Endothelial cell of umbilical vein (primary cell): ENCODE data around the gene POLR3C. TPM values are rescaled to one million over a fixed set of nuclear protein-coding genes. Genes with fewer than 3 reads are reported as not detected.
A peak's percentile ranks its signal among the peaks of the same experiment; 100 is the strongest.

ENCODE experiments used
- BruUV-seq: library from RNA; stranded (reverse); fragments of 400-500 nt; replicated peaks from 2 replicates; lab custom pipeline; 2021; lab: Mats Ljungman, UMichigan
- CTCF ChIA-PET: fragments of 300-600, 350-600 bp; sonication (Branson Sonifier 250); formaldehyde crosslinking; loops from one replicate; lab custom pipeline; 2021; ENCODE audit warnings: antibody characterized with exemption, inconsistent platforms; lab: Charles Lee
- POLR2A ChIA-PET: fragments of 300-600, 350-600 bp; sonication (Branson Sonifier 250); formaldehyde crosslinking; loops from one replicate; lab custom pipeline; 2021; ENCODE audit warnings: antibody characterized with exemption, inconsistent platforms; lab: Charles Lee
- DNase-seq: peaks from one replicate; pipeline ENCODE4 v3.0.0-alpha.2; 2011; ENCODE audit warnings: low read depth, low spot score
- FAIRE-seq: peaks from 2 replicates; lab custom pipeline; 2011; peaks lifted over from hg19 to GRCh38; lab: Jason Lieb, UNC
- H2AFZ ChIP-seq: 2 replicates; pipeline ENCODE4 v1.6.0; 2012; ENCODE audit warnings: low read depth, low read length, control low read depth, inconsistent platforms
- H3K27ac ChIP-seq: 2 replicates; pipeline ENCODE4 v1.5.1; 2011; ENCODE audit warnings: low read depth, mild to moderate bottlenecking, control low read depth, low read length, moderate library complexity; ENCODE audit not compliant: insufficient read depth
- H3K27me3 ChIP-seq, 2 experiments: 2 replicates each; pipeline versions ENCODE4 v1.6.0 to v1.6.1; 2011; ENCODE audit warnings: low read length in 2 of 2, mixed read lengths in 1 of 2; ENCODE audit not compliant: control insufficient read depth in 2 of 2, insufficient read depth in 2 of 2
- H3K36me3 ChIP-seq, 2 experiments: 2 replicates in 1 of 2; 3 replicates in 1 of 2; pipeline ENCODE4 v1.5.1; 2011; ENCODE audit warnings: low read length in 2 of 2, mild to moderate bottlenecking in 1 of 2, moderate library complexity in 1 of 2; ENCODE audit not compliant: control insufficient read depth in 2 of 2, insufficient read depth in 2 of 2; ENCODE audit errors: extremely low read depth in 1 of 2
- H3K4me1 ChIP-seq: 3 replicates; pipeline ENCODE4 v1.5.1; 2011; ENCODE audit warnings: mild to moderate bottlenecking, low read length; ENCODE audit not compliant: control insufficient read depth, insufficient read depth; ENCODE audit errors: extremely low read depth
- H3K4me2 ChIP-seq: 2 replicates; pipeline ENCODE4 v1.6.1; 2011; ENCODE audit warnings: low read length, control low read depth, mixed read lengths; ENCODE audit not compliant: insufficient read depth
- H3K4me3 ChIP-seq, 3 experiments: fragments of 200-600 bp in 1 of 3; sonication (generic), shearing (Covaris generic) in 1 of 3; replicated peaks in 1 of 3; 2 replicates each; pipeline ENCODE4 v1.5.1; 2011 to 2016; ENCODE audit warnings: control low read depth in 3 of 3, low read length in 3 of 3, mild to moderate bottlenecking in 2 of 3, inconsistent platforms in 1 of 3, low read depth in 1 of 3, moderate library complexity in 1 of 3; ENCODE audit not compliant: insufficient read depth in 1 of 3
- H3K79me2 ChIP-seq: 2 replicates; pipeline ENCODE4 v1.6.0; 2012; ENCODE audit warnings: low read length, inconsistent platforms; ENCODE audit not compliant: control insufficient read depth, insufficient read depth
- H3K9ac ChIP-seq: replicated peaks from 2 replicates; pipeline ENCODE3; 2011; ENCODE audit warnings: low read length, control low read depth; ENCODE audit not compliant: insufficient read depth; ENCODE audit errors: extremely low read depth
- H3K9me1 ChIP-seq: replicated peaks from 3 replicates; pipeline ENCODE4 v1.6.0; 2011; ENCODE audit warnings: mild to moderate bottlenecking, low read length; ENCODE audit not compliant: control insufficient read depth, insufficient read depth; ENCODE audit errors: extremely low read depth
- H3K9me3 ChIP-seq: replicated peaks from 2 replicates; pipeline ENCODE4 v1.5.1; 2012; ENCODE audit warnings: low read length, inconsistent platforms; ENCODE audit not compliant: control insufficient read depth, insufficient read depth
- H4K20me1 ChIP-seq: replicated peaks from 2 replicates; pipeline ENCODE3; 2011; ENCODE audit warnings: mild to moderate bottlenecking, low read length; ENCODE audit not compliant: control insufficient read depth, insufficient read depth; ENCODE audit errors: extremely low read depth
- EZH2 ChIP-seq: IDR thresholded peaks from 2 replicates; pipeline ENCODE4 v1.6.1; 2012; ENCODE audit warnings: borderline replicate concordance, low read depth, mild to moderate bottlenecking, moderate library complexity, low read length, inconsistent platforms; ENCODE audit not compliant: severe bottlenecking
- FOS ChIP-seq: IDR thresholded peaks from 2 replicates; pipeline ENCODE4 v1.6.1; 2011; ENCODE audit warnings: mild to moderate bottlenecking, low read length, moderate library complexity, borderline replicate concordance; ENCODE audit not compliant: insufficient read depth
- GATA2 ChIP-seq: IDR thresholded peaks from 2 replicates; pipeline ENCODE4 v1.7.0; 2011; ENCODE audit warnings: low read depth, mild to moderate bottlenecking, moderate library complexity, mixed read lengths, low read length; ENCODE audit not compliant: insufficient read length, insufficient read depth
- JUN ChIP-seq: IDR thresholded peaks from 2 replicates; pipeline ENCODE4 v1.6.1; 2011; ENCODE audit warnings: borderline replicate concordance, low read depth; ENCODE audit not compliant: insufficient read length, insufficient read depth
- POLR2AphosphoS5 ChIP-seq: IDR thresholded peaks from 2 replicates; pipeline ENCODE4 v1.6.1; 2012; ENCODE audit warnings: low read depth, mild to moderate bottlenecking, control low read depth, low read length, moderate library complexity; ENCODE audit not compliant: insufficient read depth
- dilution Hi-C: fragments of 300-500 bp; cut with MboI; formaldehyde crosslinking; loops from one replicate; pipeline ENCODE4 v1.15.0; 2019; ENCODE audit warnings: low sequenced_read_pairs; ENCODE audit not compliant: extremely low pct_ligation_motif_present
- intact Hi-C: fragments of 100-400 bp; cut with micrococcal nuclease; formaldehyde crosslinking; loops from one replicate; pipeline ENCODE4 v1.10.0; 2022
- polyA plus RNA-seq, 4 experiments: library from polyadenylated mRNA; depleted of rRNA in 3 of 4; stranded (reverse) in 3 of 4; unstranded in 1 of 4; fragments of >200 nt; gene quantifications; 2 replicates each; pipeline versions ENCODE4 v1.2.1 to v1.2.3, GENCODE V29; 2011 to 2012; ENCODE audit warnings: missing spikeins in 1 of 4
- total RNA-seq: library from RNA; stranded (reverse); gene quantifications from 2 replicates; pipeline ENCODE4 v1.2.3, GENCODE V29; 2021

POLR3C gene
- total and polyA plus RNA-seq, 2 donors (not counting 3 experiments of a cell fraction or from before 2014, with no cell fraction given), result 28.4 to 30.4 TPM

- Histone ChIP-seq H3K79me2 (peaks cover 26% of the 10 kb centered on the region), H3K4me3 (no peak overlapping the region), H3K27me3 (no peaks in the 10 kb centered on the region), H3K9me3 (no peaks in the 10 kb centered on the region), H3K4me2 (peak overlapping the region; percentile 71), H3K4me1 (peaks cover 13% of the 10 kb centered on the region), H2AFZ (no peak overlapping the region), H3K9me1 (no peaks in the 10 kb centered on the region), H3K27ac (no peak overlapping the region), H3K36me3 (peaks cover 23 to 36% of the 10 kb centered on the region in 2 experiments), H4K20me1 (no peaks in the 10 kb centered on the region), H3K9ac (no peak overlapping the region)
- CTCF ChIA-PET, result interaction anchor here (0.9 to 6.2 kb wide), 13 partner anchors 9 to 209 kb away, joined by 3 to 69 read pairs (median 4); partner anchors contain the start of genes ITGA10 and NUDT17
- no TSS peak for BruUV-seq
- intact Hi-C loops (loop anchor here (10.0 kb wide), 1 partner anchor 71 kb away; no protein-coding TSS in a partner anchor), dilution Hi-C loops (no loop called here)
- FAIRE-seq, result no peak
- POLR2A ChIA-PET, result interaction anchor here (1.7 kb wide), 1 partner anchor 33 kb away, joined by 4 read pairs; the partner anchor contains the start of gene PIAS3
- DNase-seq, result no peak
- no peak for TF ChIP-seq EZH2
- TF ChIP-seq GATA2, result peak; percentile 54
- no peak for TF ChIP-seq POLR2AphosphoS5
- TF ChIP-seq JUN, result no peak
These were observed 2.0 kb downstream of the POLR3C start for GRCh38 chr1:145826030-145826429.

DNA sequence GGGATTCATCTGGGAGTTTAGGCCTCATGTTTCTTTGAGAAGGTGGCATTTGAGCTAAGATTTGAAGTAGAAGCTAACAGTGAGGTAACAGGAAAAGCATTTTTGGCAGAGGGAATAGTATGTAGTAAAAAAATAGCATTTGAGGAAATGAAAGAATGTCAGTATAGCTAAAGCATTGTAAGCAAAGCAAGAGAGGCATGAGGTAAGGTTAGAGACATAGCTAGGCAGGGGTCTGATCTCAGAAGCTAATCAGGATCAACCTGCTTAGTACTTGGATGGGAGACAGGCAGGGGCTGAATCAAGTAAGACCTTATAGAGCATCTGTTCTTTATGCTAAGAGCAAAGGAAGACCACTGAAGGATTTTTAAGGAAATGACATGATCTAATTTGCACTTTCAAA, 4.0 kb downstream of the POLR3C start:
- no TSS peak for BruUV-seq
- no peak overlapping the region for H3K4me2 ChIP-seq
- no peak overlapping the region for H3K27ac ChIP-seq
- H3K79me2 ChIP-seq, result peaks cover 20% of the 10 kb centered on the region
- H3K9me3 ChIP-seq, result no peaks in the 10 kb centered on the region
- TF ChIP-seq FOS, result no peak
- peak; percentile 3 for TF ChIP-seq JUN
- H3K9me1 ChIP-seq, result no peaks in the 10 kb centered on the region
- no peaks in the 10 kb centered on the region for H3K27me3 ChIP-seq
- no peak overlapping the region for H3K4me3 ChIP-seq
- CTCF ChIA-PET, result interaction anchor here (0.7 to 6.2 kb wide), 6 partner anchors 10 to 107 kb away, joined by 3 to 69 read pairs (median 4); partner anchors contain the start of genes ITGA10, NUDT17 and PIAS3
- H4K20me1 ChIP-seq, result no peaks in the 10 kb centered on the region
- dilution Hi-C loops, result no loop called here
- DNase-seq (peak; percentile 50), FAIRE-seq (no peak)
- no peak overlapping the region for H2AFZ ChIP-seq
- peaks cover 13% of the 10 kb centered on the region for H3K4me1 ChIP-seq
- intact Hi-C loops, result loop anchor here (10.0 kb wide), 1 partner anchor 73 kb away; no protein-coding TSS in a partner anchor
- no peak overlapping the region for H3K9ac ChIP-seq
- POLR2A ChIA-PET, result no interaction called here
- peaks cover 26 to 45% of the 10 kb centered on the region in 2 experiments for H3K36me3 ChIP-seq
